ENCODE data around the gene HTR2C.
"Not testable (repeated sequence)": the region's sequence is repeated elsewhere in the genome, so short reads cannot be mapped to it uniquely, and the experiment has no call there.

HTR2C gene

GRCh38 chrX:114583646-114584374 is at the start of gene HTR2C:
HTR2C (plus strand) TSS chrX:114584086; CDS start chrX:114726937, 142,851 bp downstream.
- in situ Hi-C loops (cut with MboI; ENCODE audit: low pct_unique_long_range_greater_than_20kb, low sequenced_read_pairs): no loop called here
- no peak for DNase-seq

- DNase-seq: no peak
- in situ Hi-C loops (cut with MboI; ENCODE audit: low pct_unique_long_range_greater_than_20kb, low sequenced_read_pairs): no loop called here
Measured at GRCh38 chrX:114580336-114580735, 3.5 kb upstream of the HTR2C start.

- DNase-seq: no peak
- in situ Hi-C loops (cut with MboI; ENCODE audit: low pct_unique_long_range_greater_than_20kb, low sequenced_read_pairs): no loop called here
Measured at GRCh38 chrX:114581528-114582263, 2.2 kb upstream of the HTR2C start.

GRCh38 chrX:114582264-114582632 is 1.6 kb upstream of the HTR2C start:
- in situ Hi-C loops (cut with MboI; ENCODE audit: low pct_unique_long_range_greater_than_20kb, low sequenced_read_pairs): no loop called here
- no peak for DNase-seq

- in situ Hi-C loops (cut with MboI; ENCODE audit: low pct_unique_long_range_greater_than_20kb, low sequenced_read_pairs): no loop called here
- DNase-seq: no peak
Measured at GRCh38 chrX:114582698-114583395, 1.0 kb upstream of the HTR2C start.

GRCh38 chrX:114584375-114584943 is 573 bp downstream of the HTR2C start:
- no peak for DNase-seq
- in situ Hi-C loops (cut with MboI; ENCODE audit: low pct_unique_long_range_greater_than_20kb, low sequenced_read_pairs): no loop called here

- DNase-seq: no peak
- in situ Hi-C loops (cut with MboI; ENCODE audit: low pct_unique_long_range_greater_than_20kb, low sequenced_read_pairs): no loop called here
Measured at GRCh38 chrX:114584983-114585842, 1.3 kb downstream of the HTR2C start.

GRCh38 chrX:114591121-114591520 is 7.2 kb downstream of the HTR2C start:
- no peak for DNase-seq
- in situ Hi-C loops (cut with MboI; ENCODE audit: low pct_unique_long_range_greater_than_20kb, low sequenced_read_pairs): no loop called here

GRCh38 chrX:114599305-114599704 is 15.4 kb downstream of the HTR2C start:
- DNase-seq: no peak
- in situ Hi-C loops (cut with MboI; ENCODE audit: low pct_unique_long_range_greater_than_20kb, low sequenced_read_pairs): no loop called here

- in situ Hi-C loops (cut with MboI; ENCODE audit: low pct_unique_long_range_greater_than_20kb, low sequenced_read_pairs): no loop called here
Measured at GRCh38 chrX:114599911-114600310, 16.0 kb downstream of the HTR2C start.

GRCh38 chrX:114606619-114607018 is 22.7 kb downstream of the HTR2C start:
- DNase-seq; in situ Hi-C loops (cut with MboI; ENCODE audit: low pct_unique_long_range_greater_than_20kb, low sequenced_read_pairs): not testable (repeated sequence)

More at GRCh38 chrX:114599911-114600310, 16.0 kb downstream of the HTR2C start:
- no peak for DNase-seq

GRCh38 chrX:114611018-114611619 is 27.2 kb downstream of the HTR2C start:
- peak; percentile 57 for DNase-seq
- in situ Hi-C loops (cut with MboI; ENCODE audit: low pct_unique_long_range_greater_than_20kb, low sequenced_read_pairs): no loop called here

- in situ Hi-C loops (cut with MboI; ENCODE audit: low pct_unique_long_range_greater_than_20kb, low sequenced_read_pairs): no loop called here
- DNase-seq: no peak
Measured at GRCh38 chrX:114615765-114616164, 31.9 kb downstream of the HTR2C start.

GRCh38 chrX:114619874-114620273 is 36.0 kb downstream of the HTR2C start:
- DNase-seq: peak; percentile 20
- in situ Hi-C loops (cut with MboI; ENCODE audit: low pct_unique_long_range_greater_than_20kb, low sequenced_read_pairs): no loop called here

GRCh38 chrX:114626323-114626722 is 42.4 kb downstream of the HTR2C start:
- peak; percentile 18 for DNase-seq
- in situ Hi-C loops (cut with MboI; ENCODE audit: low pct_unique_long_range_greater_than_20kb, low sequenced_read_pairs): no loop called here

- in situ Hi-C loops (cut with MboI; ENCODE audit: low pct_unique_long_range_greater_than_20kb, low sequenced_read_pairs): no loop called here
- DNase-seq: no peak
Measured at GRCh38 chrX:114635986-114636385, 52.1 kb downstream of the HTR2C start.

GRCh38 chrX:114650351-114650750 is 66.5 kb downstream of the HTR2C start:
- in situ Hi-C loops (cut with MboI; ENCODE audit: low pct_unique_long_range_greater_than_20kb, low sequenced_read_pairs): no loop called here
- no peak for DNase-seq

- in situ Hi-C loops (cut with MboI; ENCODE audit: low pct_unique_long_range_greater_than_20kb, low sequenced_read_pairs): no loop called here
- no peak for DNase-seq
Measured at GRCh38 chrX:114675365-114675764, 91.5 kb downstream of the HTR2C start.

All from KBM-7 (cell line).